RCC 7860 (cell line): ENCODE measurements around the gene ZYG11A.
"Not testable (repeated sequence)": the region's sequence is repeated elsewhere in the genome, so short reads cannot be mapped to it uniquely, and the experiment has no call there.

Source experiments
- DNase-seq: peaks from one replicate; pipeline ENCODE4 v3.0.0-alpha.2; 2015; ENCODE audit warnings: low spot score
- FAIRE-seq: peaks from 2 replicates; lab custom pipeline; 2012; peaks lifted over from hg19 to GRCh38; lab: Jason Lieb, UNC

ZYG11A gene

DNA sequence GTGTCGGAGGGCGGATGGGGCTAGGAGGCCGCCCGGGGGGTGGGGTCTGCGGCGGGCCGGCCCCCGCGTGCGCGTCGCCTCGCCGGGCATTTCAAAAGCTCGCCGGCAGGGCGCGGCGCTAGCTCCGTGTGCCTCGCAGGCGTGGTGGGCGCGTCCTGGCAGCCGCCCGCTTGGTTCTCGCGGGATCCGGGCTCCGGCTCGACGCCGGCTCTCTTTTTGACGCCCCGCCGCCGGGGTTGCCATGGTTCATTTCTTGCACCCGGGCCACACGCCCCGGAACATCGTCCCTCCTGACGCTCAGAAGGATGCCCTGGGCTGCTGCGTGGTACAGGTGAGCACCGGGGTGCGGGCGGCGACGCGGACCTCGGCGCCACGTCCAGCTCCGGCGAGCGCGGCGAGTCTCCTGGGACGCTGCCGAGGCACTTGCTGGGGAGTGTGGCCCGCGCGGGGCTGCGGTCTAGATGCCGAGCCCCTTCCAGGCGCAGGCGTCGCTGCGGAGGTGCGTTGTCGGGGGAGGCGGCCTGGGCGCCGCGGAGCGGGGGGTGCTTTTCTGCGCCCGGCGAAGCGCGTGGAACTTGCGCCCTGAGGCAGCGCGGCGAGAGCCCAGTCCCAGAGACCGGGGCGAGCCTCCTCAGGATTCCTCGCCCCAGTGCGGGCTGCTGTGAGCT lies at the start of gene ZYG11A:
Gene ZYG11A (plus strand): TSS at position 118 of the 668 bp plus-strand sequence. CDS start 124 bp downstream, at position 242.
- DNase-seq = no peak
- no peak for FAIRE-seq

- FAIRE-seq, DNase-seq: not testable (repeated sequence)
These were observed 48.8 kb upstream of the ZYG11A start for GRCh38 chr1:52793717-52794116.

DNA sequence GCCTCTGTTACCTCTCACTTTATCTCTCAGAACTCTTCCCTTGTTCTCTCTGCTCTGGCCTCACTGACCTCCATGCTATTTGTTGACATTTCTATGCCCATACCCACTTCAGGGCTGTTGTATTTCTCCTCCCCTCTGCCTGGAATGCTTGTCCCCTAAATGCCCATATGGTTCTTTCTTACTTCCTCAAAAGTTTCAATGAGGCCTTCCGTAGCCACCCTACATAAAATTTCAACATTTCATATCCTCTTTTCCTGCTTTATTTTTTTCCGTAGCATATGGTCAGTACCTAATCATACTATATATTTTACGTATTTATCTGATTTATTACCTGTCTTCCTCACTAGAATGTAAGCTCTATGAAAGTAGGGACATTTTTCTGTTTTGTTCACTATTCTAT lies 47.1 kb upstream of the ZYG11A start:
- no peak for FAIRE-seq
- no peak for DNase-seq

DNA sequence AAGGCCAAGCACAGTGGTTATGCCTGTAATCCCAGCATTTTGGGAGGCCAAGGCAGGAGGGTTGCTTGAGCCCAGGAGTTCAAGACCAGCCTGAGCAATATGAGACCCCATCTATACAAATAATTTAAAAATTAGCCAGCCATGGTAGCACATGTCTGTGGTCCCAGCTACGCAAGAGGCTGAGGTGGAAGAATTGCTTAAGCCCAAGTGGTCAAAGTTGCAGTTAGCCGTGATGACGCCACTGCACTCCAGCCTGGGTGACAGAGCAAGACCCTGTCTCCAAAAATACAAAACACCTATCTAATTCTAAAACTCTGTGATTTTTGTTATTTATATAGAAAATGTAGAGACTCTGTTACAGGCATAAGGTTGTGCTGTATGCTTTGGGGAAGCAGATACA lies 44.2 kb upstream of the ZYG11A start:
- no peak for DNase-seq
- no peak for FAIRE-seq

DNA sequence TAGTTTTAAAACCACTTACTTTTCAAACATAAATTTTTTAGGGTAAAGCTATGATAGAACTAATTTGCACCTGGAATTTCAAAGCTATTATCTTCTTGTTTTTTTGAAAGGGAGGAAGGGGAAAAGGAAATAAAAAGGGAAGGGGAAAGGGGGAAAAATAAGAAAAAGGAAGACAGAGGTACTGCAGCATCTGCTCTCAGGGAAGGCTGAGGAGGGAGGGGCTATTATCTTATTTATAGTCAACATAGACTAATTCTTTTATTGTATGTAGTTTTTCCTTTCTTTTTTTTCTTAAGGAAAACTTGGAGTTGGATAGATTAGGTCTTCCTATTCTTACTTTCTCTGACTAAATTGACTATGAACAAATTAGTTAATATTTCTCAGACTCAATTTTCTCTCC lies 41.5 kb upstream of the ZYG11A start:
- no peak for DNase-seq
- FAIRE-seq = no peak

- not testable (repeated sequence) for DNase-seq, FAIRE-seq
These were observed 38.5 kb upstream of the ZYG11A start for GRCh38 chr1:52804083-52804482.

DNA sequence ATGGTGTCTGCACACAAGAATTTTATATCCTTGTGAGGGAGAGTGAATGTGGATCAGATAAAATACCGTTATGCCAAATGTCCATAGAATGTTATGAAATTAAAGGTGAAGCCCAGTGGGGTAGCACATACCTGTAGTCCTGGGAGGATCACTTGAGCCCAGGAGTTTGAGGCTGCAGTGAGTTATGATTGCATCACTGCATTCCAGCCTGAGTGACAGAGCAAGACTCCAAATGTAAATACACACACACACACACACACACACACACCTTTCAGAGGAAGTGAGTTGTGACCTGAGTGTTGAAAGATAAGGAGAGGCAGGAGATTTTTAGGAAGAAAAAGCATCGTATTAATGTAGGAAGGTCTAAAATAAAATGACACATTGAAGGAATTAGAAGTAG lies 28.1 kb upstream of the ZYG11A start:
- no peak for FAIRE-seq
- no peak for DNase-seq

DNA sequence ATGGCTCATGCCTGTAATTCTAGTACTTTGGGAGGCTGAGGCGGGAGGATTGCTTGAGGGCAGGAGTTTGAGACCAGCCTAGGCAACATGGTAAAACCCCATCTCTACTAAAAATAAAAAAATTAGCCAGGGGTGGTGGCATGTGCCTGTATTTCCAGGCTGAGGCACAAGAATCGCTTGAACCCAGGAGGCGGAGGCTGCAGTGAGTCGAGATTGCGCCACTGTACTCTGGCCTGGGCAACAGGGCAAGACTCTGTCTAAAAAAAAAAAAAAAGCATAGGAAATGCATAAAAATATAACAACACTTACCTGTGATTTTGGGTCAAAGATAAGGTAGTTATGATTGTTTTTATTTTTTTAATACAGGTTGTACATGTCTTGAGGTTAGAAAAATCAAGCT lies 21.7 kb upstream of the ZYG11A start:
- DNase-seq, FAIRE-seq: not testable (repeated sequence)

DNA sequence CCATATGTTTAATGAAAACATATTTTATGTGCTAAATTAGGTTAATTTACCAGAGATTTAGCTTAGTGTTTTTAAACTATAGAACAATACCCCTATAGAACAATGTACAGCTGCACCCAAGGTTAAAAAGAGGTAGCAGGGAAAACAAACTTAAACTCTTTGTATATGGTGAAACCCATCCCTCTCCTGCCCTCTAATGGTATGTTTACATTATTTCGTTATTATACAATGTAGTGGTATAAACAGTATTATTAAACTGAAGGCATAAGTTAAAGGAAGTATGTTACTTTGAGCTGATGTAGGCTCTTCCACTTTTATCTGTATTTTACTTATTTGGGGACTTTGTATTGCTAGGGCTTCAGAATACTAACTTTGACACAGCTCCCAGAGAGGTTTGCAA lies 16.7 kb upstream of the ZYG11A start:
- FAIRE-seq = peak; percentile 42

DNA sequence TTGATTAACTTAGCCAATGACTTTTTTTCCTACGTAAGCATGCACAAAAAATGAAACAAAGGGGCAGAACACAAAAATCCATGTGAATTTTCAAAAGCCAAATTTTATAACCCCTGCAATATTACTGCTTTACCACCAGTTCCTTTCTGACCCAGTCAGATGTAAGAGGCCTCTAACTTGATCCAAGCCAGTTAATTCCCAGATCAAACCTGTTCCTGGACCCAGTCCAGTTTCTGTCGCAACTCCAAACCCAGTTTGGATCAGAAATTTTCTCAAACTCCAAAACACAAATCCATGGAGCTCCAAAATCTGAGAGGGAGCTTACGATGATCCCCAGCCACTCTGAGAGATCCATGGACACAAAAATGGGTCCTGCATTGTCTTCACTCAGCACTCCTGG lies 7.8 kb upstream of the ZYG11A start:
- DNase-seq (no peak), FAIRE-seq (no peak)

More for the DNA sequence above, 16.7 kb upstream of the ZYG11A start:
- no peak for DNase-seq

- DNase-seq = no peak
- FAIRE-seq = no peak
These were observed 6.5 kb upstream of the ZYG11A start for GRCh38 chr1:52836035-52836434.

DNA sequence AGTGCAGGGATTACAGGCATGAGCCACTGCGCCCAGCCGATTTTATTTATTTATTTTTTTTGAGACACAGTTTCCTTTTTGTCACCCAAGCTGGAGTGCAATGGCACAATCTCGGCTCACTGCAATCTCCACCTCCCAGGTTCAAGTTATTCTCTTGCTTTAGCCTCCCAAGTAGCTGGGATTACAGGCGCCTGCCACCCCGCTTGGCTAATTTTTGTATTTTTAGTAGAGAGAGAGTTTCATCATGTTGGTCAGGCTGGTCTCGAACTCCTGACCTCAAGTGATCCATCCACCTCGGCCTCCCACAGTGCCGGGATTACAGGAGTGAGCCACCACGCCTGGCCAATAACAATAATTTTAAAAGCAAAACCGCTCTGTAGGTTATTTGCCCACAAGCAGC lies 3.4 kb upstream of the ZYG11A start:
- FAIRE-seq, DNase-seq: not testable (repeated sequence)

DNA sequence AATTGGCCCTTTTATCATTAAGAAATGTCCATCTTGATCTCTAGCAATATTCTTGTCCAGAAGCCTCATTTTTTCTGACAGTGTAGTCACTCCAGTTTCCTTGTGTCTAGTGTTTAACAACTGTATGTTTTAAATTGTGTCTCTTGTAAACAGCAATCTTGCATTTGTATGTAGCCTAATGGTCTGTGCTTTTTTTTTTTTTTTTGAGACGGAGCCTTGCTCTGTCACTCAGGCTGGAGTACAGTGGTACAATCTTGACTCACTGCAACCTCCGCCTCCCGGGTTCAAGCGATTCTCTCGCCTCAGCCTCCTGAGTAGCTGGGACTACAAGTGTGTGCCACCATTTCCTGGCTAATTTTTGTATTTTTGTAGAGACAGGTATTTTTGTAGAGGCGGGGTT lies 2.6 kb downstream of the ZYG11A start:
- not testable (repeated sequence) for FAIRE-seq, DNase-seq

DNA sequence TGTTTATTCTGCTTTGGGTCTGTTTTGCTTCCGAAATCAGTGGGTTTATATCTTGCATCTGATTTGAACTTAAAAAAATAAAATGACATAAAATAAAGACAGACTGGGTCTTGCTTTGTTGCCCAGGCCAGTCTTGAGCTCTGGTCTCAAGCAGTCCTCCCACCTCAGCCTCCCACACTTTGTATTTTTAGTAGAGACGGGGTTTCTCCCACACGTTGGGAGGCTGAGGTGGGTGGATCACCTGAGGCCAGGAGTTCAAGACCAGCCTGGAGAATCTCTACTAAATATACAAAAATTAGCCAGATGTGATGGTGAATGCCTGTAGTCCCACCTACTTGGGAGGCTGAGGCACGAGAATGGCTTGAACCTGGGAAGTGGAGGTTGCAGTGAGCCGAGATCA lies 5.9 kb downstream of the ZYG11A start:
- DNase-seq (no peak), FAIRE-seq (no peak)

DNA sequence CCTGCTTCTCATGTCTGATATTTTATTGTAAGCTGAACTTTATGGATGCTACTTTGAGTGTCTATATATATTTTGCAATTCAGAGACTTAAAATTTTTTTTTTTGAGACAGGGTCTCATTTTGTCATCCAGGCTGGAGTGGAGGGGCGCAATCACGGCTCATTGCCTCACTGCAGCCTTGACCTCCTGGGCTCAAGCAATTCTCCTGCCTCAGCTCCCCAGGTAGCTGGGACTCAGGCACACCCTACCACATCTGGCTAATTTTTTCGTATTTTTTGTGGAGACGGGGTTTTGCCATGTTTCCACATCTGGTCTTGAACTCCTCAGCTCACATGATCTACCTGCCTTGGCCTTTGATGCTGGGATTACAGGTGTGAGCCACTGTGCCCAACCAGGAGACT lies 8.4 kb downstream of the ZYG11A start:
- DNase-seq (no peak), FAIRE-seq (no peak)

DNA sequence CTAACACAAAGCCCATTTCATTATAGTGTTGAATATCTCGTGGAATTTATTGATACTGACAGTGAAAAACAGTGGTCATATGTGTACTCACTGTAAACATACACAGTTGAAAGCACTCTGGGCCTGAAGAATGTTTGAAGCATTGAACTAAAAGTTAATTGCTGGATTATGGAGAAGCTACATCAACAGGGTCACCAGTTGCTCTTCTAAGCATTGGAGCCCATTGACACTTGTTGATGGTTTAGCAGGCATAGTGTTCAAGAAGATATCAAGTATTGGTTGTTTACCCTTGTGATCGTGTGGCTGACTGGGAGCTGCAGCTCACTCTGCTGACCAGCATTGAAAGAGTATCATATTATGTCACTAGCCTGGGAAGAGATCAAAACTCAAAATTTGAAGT lies 10.3 kb downstream of the ZYG11A start:
- DNase-seq (no peak), FAIRE-seq (no peak)

DNA sequence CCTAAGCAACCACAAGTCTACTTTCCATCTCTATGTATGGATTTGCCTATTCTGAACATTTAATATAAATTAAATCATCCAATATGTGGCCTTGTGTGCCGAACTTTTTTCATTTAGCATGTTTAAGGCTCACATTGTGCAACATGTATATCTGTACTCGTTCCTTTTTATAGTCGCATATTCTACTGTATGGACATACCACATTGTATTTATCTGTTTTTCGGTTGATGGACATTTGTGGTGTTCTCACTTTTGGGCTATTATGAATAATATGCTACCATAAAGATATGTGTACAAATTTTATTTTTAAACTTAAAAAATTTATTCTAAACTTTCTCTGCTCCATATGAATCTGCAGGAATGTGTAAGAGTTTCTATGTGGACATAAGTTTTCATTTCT lies 13.0 kb downstream of the ZYG11A start:
- no peak for DNase-seq

DNA sequence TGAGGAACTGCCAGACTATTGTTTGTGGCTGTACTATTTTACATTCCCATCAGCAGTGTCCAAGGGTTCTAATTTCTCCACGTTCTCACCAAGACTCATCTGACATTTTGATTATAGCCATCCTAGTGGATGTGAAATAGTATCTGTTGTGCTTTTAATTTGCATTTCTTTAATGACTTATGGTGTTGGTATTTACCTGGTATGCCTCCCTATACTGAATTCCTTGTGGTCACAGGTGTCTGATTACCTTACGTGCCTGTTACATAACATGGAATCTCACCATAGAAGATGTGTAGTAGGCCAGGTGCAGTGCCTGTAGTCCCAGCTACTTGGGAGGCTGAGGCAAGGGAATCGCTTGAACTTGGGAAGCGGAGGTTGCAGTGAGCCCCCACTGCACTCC lies 13.5 kb downstream of the ZYG11A start:
- FAIRE-seq = no peak
- no peak for DNase-seq

More for the DNA sequence above, 13.0 kb downstream of the ZYG11A start:
- no peak for FAIRE-seq

- FAIRE-seq = no peak
These were observed 14.9 kb downstream of the ZYG11A start for GRCh38 chr1:52857443-52857842.

GRCh38 chr1:52862666-52863458 lies 20.3 kb downstream of the ZYG11A start:
- FAIRE-seq (no peak), DNase-seq (no peak)

More at GRCh38 chr1:52857443-52857842, 14.9 kb downstream of the ZYG11A start:
- no peak for DNase-seq

GRCh38 chr1:52867087-52867863 lies 24.7 kb downstream of the ZYG11A start:
- DNase-seq (no peak), FAIRE-seq (no peak)
